ENCODE data around the gene TMEM63A. TPM values are rescaled to one million over a fixed set of nuclear protein-coding genes. Genes with fewer than 3 reads are reported as not detected.

TMEM63A gene
- polyA plus RNA-seq, 1 donor (not counting 4 experiments of a cell fraction or from before 2014, with no cell fraction given): 16.5 TPM

DNA sequence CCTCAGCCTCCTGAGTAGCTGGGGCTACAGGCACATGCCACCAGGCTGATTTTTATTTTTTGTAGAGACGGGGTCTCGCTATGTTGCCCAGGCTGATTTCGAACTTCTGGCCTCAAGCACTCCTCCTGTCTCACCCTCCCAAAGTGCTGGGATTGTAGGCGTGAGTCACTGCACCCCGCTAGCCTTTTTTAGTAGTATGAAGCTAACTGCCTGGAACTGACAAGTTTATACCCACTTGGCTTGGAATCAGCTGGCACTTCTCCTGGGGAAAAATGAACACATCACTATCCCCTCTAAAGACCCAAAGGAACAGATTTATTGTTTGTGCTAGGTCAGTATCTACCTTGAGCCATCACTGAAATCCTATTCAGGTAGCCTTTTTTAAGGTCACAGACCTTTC, 19.0 kb downstream of the TMEM63A start:
- Histone ChIP-seq H3K4me2 (ENCODE audit: control insufficient read depth, extremely low read depth, insufficient read depth, low read depth, low read length) (no peak overlapping the region), H3K27ac (ENCODE audit: control insufficient read depth, insufficient read depth, low read length) (no peak overlapping the region), H3K9me1 (ENCODE audit: control insufficient read depth, extremely low read depth, insufficient read depth, low read length) (no peaks in the 10 kb centered on the region), H3K36me3 (ENCODE audit: control insufficient read depth in 2 of 2, extremely low read depth in 1 of 2, insufficient read depth in 2 of 2, low read length in 2 of 2) (peaks cover 26 to 34% of the 10 kb centered on the region in 2 experiments), H3K9me3 (ENCODE audit: control insufficient read depth, low read depth, low read length) (no peaks in the 10 kb centered on the region), H4K20me1 (ENCODE audit: control insufficient read depth, extremely low read depth, insufficient read depth, low read length) (peaks cover 2% of the 10 kb centered on the region), H3K9ac (ENCODE audit: control insufficient read depth, extremely low read depth, insufficient read depth, low read length) (no peak overlapping the region), H3K79me2 (ENCODE audit: control insufficient read depth, insufficient read depth, low read length) (no peaks in the 10 kb centered on the region), H3K4me1 (ENCODE audit: control insufficient read depth, extremely low read depth, insufficient read depth, low read length) (no peaks in the 10 kb centered on the region), H3K27me3 (ENCODE audit: control insufficient read depth, extremely low read depth, insufficient read depth, low read length) (no peaks in the 10 kb centered on the region), H2AFZ (ENCODE audit: control insufficient read depth, low read length) (no peak overlapping the region), H3K4me3 (ENCODE audit: control insufficient read depth in 2 of 3, extremely low read depth in 1 of 3, insufficient read depth in 2 of 3, low read depth in 1 of 3, low read length in 3 of 3) (no peak overlapping the region)
- dilution Hi-C loops (cut with MboI; ENCODE audit: extremely low pct_ligation_motif_present, low sequenced_read_pairs): no loop called here
- no peak for FAIRE-seq
- TF ChIP-seq EZH2 (IDR thresholded peaks at IDR 0.05; ENCODE audit: low read length): no peak
- TF ChIP-seq, protein P1, sequence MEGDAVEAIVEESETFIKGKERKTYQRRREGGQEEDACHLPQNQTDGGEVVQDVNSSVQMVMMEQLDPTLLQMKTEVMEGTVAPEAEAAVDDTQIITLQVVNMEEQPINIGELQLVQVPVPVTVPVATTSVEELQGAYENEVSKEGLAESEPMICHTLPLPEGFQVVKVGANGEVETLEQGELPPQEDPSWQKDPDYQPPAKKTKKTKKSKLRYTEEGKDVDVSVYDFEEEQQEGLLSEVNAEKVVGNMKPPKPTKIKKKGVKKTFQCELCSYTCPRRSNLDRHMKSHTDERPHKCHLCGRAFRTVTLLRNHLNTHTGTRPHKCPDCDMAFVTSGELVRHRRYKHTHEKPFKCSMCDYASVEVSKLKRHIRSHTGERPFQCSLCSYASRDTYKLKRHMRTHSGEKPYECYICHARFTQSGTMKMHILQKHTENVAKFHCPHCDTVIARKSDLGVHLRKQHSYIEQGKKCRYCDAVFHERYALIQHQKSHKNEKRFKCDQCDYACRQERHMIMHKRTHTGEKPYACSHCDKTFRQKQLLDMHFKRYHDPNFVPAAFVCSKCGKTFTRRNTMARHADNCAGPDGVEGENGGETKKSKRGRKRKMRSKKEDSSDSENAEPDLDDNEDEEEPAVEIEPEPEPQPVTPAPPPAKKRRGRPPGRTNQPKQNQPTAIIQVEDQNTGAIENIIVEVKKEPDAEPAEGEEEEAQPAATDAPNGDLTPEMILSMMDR (optimal IDR thresholded peaks at IDR 0.05 in 1 of 3, IDR thresholded peaks at IDR 0.05 in 1 of 3, conservative IDR thresholded peaks at IDR 0.05 in 1 of 3; ENCODE audit: extremely low read depth in 1 of 3, insufficient read depth in 2 of 3, low read length in 3 of 3): no peak
- DNase-seq (ENCODE audit: low read depth, low spot score): no peak

DNA sequence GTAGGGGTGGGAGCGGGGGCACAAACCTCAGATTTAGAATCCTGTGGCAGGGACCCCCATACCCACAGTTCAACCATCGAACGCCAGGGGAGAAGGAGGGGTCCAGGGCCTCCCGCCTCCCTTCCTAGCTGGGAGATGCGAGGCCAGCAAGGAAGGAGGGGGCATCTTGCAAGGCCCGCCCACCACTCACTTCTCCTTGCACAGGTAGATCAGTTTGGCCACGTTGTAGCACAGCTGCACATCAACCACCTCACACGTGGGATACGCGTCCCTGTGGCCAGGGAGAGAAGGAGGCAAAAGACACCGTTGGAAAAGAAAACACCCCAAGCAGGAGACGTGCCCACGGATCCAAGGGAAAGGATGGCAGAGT, 19.6 kb downstream of the TMEM63A start:
- H3K27me3 ChIP-seq (ENCODE audit: control insufficient read depth, extremely low read depth, insufficient read depth, low read length): no peaks in the 10 kb centered on the region
- TF ChIP-seq, protein P1 (optimal IDR thresholded peaks at IDR 0.05 in 1 of 3, IDR thresholded peaks at IDR 0.05 in 1 of 3, conservative IDR thresholded peaks at IDR 0.05 in 1 of 3; ENCODE audit: extremely low read depth in 1 of 3, insufficient read depth in 2 of 3, low read length in 3 of 3): no peak
- no peak for TF ChIP-seq EZH2 (IDR thresholded peaks at IDR 0.05; ENCODE audit: low read length)
- no peaks in the 10 kb centered on the region for H3K79me2 ChIP-seq (ENCODE audit: control insufficient read depth, insufficient read depth, low read length)
- no peaks in the 10 kb centered on the region for H3K4me1 ChIP-seq (ENCODE audit: control insufficient read depth, extremely low read depth, insufficient read depth, low read length)
- peaks cover 22 to 29% of the 10 kb centered on the region in 2 experiments for H3K36me3 ChIP-seq (ENCODE audit: control insufficient read depth in 2 of 2, extremely low read depth in 1 of 2, insufficient read depth in 2 of 2, low read length in 2 of 2)
- FAIRE-seq: no peak
- no peaks in the 10 kb centered on the region for H3K9me3 ChIP-seq (ENCODE audit: control insufficient read depth, low read depth, low read length)
- no peaks in the 10 kb centered on the region for H3K9me1 ChIP-seq (ENCODE audit: control insufficient read depth, extremely low read depth, insufficient read depth, low read length)
- no peak overlapping the region for H3K4me2 ChIP-seq (ENCODE audit: control insufficient read depth, extremely low read depth, insufficient read depth, low read depth, low read length)
- DNase-seq (ENCODE audit: low read depth, low spot score): no peak
- H2AFZ ChIP-seq (ENCODE audit: control insufficient read depth, low read length): no peak overlapping the region
- H3K9ac ChIP-seq (ENCODE audit: control insufficient read depth, extremely low read depth, insufficient read depth, low read length): no peak overlapping the region
- dilution Hi-C loops (cut with MboI; ENCODE audit: extremely low pct_ligation_motif_present, low sequenced_read_pairs): no loop called here
- no peak overlapping the region for H3K27ac ChIP-seq (ENCODE audit: control insufficient read depth, insufficient read depth, low read length)
- no peak overlapping the region for H3K4me3 ChIP-seq (ENCODE audit: control insufficient read depth in 2 of 3, extremely low read depth in 1 of 3, insufficient read depth in 2 of 3, low read depth in 1 of 3, low read length in 3 of 3)
- H4K20me1 ChIP-seq (ENCODE audit: control insufficient read depth, extremely low read depth, insufficient read depth, low read length): peaks cover 2% of the 10 kb centered on the region

Data from keratinocyte (primary cell).